Fibroblast of skin of back (primary cell): ENCODE results near the gene CEP112.
"Not testable (repeated sequence)": the region's sequence is repeated elsewhere in the genome, so short reads cannot be mapped to it uniquely, and the experiment has no call there.

Source experiments
- DNase-seq: peaks from one replicate; pipeline ENCODE4 v3.0.0-alpha.2; 2013

Gene CEP112

DNA sequence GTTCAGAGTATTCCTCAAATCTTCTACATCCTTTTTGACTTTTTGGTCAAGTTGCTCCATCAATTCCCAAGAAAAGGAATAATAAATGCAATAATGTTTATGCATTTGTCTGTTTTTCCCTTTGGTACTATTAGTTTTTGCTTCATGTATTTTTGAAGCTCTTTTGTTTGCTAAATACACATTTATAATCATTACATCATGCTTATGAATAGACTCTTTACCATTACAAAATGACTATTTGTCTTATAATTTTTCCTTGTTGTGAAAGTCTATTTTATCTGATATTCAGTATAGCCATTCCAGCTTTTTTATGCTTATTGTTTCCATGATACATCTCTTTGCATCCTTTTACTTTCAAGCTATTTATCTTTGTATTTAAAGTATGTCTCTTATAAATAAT is 41.2 kb downstream of the CEP112 start:
- DNase-seq = no peak

DNA sequence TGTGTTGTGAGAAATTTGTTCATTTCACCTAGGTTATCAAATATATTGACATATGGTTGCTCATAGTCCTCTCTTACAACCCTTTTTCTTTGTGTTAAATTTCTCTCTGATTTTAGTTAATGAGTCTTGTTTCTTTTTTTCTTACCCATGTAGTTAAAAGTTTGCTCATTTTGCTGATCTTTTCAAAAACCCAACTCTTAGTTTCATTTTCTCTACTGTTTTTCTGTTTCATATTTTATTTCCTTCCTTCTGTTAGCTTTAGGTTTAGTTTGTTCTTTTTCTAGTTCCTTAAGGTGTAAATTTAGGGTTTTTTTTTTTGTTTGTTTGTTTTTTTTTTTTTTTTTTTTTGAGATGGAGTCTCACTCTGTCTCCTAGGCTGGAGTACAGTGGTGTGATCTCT is 42.4 kb downstream of the CEP112 start:
- DNase-seq = no peak

GRCh38 chr17:66146394-66146793 is 45.5 kb downstream of the CEP112 start:
- DNase-seq = no peak

- no peak for DNase-seq
These were observed 48.2 kb downstream of the CEP112 start for GRCh38 chr17:66143657-66144282.

- DNase-seq = no peak
These were observed 49.5 kb downstream of the CEP112 start for GRCh38 chr17:66142428-66142827.

DNA sequence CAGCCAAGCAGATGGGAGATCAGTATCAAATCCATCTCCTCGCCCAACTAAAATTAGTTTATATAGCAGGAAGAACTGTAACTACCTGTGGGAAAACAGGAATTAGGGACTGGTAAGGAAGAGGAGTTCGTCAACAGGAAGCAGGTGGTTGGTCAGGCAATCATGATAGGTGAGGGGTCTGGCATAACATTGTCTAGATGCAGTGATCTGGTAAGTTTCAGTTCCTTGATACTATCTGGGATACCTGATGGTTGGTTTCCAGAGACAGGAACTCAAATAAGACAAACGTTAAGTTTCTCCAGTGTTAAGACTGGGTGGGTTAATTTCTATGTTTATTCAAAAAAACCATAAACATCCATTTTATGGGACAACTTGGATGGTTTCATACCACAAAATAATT is 53.8 kb downstream of the CEP112 start:
- no peak for DNase-seq

- no peak for DNase-seq
These were observed 56.0 kb downstream of the CEP112 start for GRCh38 chr17:66135896-66136295.

GRCh38 chr17:66135219-66135618 is 56.7 kb downstream of the CEP112 start:
- DNase-seq = no peak

- DNase-seq = no peak
These were observed 62.2 kb downstream of the CEP112 start for GRCh38 chr17:66129759-66130158.

DNA sequence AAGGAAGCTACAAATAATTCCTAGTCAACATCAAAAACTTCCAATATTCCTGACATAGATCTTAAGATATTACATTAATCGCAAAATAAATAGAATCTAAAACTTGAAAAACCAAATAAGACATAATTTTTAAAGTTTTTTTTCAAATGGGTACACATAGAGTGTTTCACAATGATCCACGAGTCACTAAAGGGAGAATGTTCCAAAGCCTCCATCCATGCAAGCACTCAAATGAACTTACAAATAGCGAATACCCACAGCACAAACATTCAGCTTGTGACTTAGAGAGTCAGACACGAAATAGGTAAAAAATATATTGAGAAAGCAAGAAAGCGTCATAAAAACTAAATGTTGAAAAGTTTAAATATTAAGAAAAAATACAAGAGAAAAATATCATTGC is 65.7 kb downstream of the CEP112 start:
- no peak for DNase-seq

DNA sequence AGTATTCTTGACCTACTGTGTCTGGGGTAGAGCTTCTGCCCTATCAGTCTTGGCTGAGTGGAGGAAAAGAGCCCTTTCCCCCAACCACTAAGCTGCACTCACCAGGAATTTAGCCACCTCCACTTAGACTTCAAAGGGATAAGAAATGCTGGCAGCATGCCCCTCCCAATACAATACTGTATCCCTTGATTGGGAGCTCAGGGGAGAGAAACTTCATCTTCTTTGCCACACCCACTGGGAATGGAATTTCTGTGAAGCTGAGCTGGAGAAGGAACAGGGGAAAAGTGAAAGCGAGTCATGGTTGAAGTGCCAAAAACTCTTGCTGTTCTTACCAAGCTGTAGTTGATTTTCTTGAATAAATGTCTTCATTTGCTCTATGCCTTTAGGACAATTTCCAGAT is 68.8 kb downstream of the CEP112 start:
- DNase-seq = peak; percentile 34

DNA sequence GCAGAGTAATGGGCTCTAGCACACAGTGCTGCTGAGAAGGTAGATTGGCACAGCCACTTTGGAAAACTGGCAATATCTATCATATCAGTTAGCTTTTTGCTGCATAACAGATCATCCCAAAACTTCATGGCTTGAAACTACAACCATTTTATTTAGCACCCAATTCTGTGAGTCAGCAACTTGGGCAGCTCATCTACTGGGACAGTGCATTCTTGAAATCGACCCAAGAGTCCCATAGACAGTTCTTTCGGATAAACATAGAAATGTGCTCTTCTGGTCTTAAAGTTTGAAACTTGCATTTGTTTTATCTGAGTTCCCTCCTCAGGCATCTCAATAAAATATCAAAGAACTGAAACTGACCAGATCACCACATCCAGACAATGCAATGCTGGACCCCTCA is 76.7 kb downstream of the CEP112 start:
- DNase-seq = peak; percentile 61

- DNase-seq = no peak
These were observed 77.3 kb downstream of the CEP112 start for GRCh38 chr17:66114609-66115008.

- DNase-seq = no peak
These were observed 84.2 kb downstream of the CEP112 start for GRCh38 chr17:66107731-66108130.

GRCh38 chr17:66098040-66098439 is 93.9 kb downstream of the CEP112 start:
- DNase-seq = peak; percentile 18

DNA sequence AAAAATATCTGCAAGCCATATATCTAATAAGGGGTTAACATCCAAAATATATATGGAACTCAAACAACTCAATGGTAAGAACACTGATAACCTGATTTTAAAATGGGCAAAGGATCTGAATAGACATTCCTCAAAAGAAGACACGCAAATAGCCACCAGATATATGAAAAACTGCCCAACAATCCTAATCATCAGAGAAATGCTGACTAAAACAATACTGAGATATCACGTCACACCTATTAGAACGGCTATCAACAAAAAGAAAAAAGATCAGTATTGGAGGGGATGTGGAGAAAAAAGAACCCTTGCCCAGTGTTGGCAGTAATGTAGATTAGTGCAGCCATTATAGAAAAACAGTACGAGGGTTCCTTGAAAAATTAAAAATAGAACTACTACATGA is 97.2 kb downstream of the CEP112 start:
- DNase-seq = no peak

GRCh38 chr17:66091445-66092080 is 100.4 kb downstream of the CEP112 start:
- no peak for DNase-seq

GRCh38 chr17:66089764-66090163 is 102.2 kb downstream of the CEP112 start:
- DNase-seq = no peak

DNA sequence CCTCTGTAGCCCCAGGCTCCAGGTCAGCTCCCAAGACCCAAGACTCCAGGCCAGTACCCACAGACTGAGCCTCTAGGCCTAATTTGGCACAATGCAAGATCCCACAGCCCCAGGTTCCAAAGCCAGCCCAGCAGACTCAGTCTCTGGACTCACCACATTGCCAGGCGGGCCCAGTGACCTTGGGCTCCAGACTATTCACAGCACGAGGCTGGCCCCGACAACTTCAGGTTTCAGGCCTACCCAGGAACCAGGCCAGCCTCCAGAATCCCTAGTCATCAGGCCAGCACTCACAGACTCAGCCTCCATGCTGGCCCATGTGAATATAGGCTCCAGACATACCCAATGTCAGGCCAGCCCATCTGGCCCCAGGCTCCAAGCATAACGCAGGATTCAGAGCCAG is 103.8 kb downstream of the CEP112 start:
- DNase-seq = no peak

- peak; percentile 46 for DNase-seq
These were observed 104.9 kb downstream of the CEP112 start for GRCh38 chr17:66087073-66087472.

- DNase-seq = no peak
These were observed 106.7 kb downstream of the CEP112 start for GRCh38 chr17:66085221-66085620.

DNA sequence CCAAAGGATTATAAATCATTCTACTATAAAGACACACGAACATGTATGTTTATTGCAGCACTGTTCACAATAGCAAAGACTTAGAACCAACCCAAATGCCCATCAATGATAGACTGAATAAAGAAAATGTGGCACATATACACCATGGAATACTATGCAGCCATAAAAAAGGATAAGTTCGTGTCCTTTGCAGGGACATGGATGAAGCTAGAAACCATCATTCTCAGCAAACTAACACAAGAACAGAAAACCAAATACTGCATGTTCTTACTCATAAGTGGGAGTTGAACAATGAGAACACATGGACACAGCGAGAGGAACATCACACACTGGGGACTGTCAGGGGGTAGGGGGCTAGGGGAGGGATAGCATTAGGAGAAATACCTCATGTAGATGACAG is 111.3 kb downstream of the CEP112 start:
- DNase-seq = not testable (repeated sequence)

DNA sequence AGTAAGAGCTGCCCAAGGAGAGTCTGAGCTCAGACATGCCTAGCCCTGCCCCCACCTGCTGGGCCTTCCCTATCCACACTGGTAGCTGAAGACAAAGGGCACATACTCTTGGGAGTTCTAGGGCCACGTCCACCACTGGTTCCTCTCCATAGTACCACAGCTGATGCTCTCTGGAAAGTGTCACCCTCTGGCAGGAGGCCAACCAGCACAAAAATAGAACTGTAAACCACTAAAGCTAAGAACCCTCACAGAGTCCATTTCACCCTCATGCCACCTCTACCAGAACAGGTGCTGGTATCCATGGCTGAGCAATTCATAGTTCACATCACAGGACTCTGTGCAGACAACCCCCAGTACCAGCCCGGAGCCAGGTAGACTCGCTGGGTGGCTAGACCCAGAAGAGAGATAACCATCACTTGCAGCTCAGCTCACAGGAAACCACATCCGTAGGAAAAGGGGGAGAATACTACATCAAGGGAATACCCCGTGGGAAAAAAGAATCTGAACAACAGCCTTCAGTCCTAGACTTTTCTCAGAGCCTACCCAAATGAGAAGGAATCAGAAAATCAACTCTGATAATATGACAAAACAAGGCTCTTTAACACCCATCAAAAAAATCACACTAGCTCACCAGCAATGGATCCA is 115.3 kb downstream of the CEP112 start:
- DNase-seq = no peak

DNA sequence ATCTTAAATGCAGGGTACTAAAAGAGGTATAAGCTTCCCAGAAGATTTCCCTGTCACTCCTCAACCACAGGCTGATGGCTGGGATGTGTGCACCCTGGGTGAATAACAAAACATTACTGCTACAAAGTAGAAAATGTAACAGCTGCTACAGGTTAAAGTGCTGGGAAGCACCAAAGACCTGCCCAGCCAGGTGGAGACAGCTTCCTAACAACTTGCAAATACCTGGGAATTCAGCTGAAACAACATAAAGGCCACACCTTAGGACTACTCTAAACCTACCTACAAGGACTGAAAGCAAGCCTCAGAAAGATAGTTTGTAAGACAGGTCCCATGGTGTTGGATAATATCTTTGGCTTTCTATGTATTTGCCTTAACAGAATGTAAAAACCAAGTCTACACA is 118.5 kb downstream of the CEP112 start:
- DNase-seq = no peak
